Hematopoietic multipotent progenitor cell treated with erythropoietin and hydrocortisone succinate and interleukin-3 and kit ligand, for 8 days (in vitro differentiated cells): Measurements from ENCODE around the gene POMGNT2.

Experiments used
- DNase-seq: peaks from one replicate; pipeline ENCODE4 v3.0.0-alpha.2; 2015

Gene POMGNT2

DNA sequence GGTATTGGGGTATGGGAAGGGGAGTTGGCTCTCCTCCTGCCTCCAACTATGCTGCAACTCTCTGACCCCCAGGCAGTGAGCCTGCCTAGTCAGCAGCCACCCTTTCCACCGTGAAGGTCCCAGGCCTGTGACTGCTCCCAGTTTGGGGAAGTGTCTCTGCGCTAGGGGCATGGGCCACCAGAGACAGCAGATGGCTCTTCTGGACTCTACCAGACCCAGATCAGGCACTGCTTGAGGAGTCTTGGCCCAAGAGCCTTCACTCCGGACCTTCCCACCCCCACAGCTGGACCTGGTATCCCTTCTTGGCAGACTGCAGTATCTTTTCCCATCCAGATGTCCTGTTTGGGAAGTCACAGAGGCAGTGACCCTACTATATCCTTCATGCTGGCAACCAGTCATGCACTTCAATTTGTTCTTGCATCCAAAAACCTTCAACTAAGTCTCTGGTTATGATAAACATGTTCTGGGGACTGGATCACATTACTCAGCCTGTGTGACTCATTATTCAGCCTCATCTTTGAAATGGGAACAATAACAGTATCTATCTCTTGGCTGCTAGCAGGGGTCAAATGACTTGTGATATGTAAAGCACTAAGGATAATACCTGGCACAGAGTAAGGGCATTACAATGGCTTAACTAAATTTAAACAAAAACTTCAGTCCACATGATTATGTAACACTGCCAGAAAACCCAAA, 62.7 kb downstream of the POMGNT2 start:
- DNase-seq: no peak

- no peak for DNase-seq
Measured at GRCh38 chr3:43041517-43041916, 64.4 kb downstream of the POMGNT2 start.

- DNase-seq: no peak
Measured at GRCh38 chr3:43038010-43038409, 67.9 kb downstream of the POMGNT2 start.

DNA sequence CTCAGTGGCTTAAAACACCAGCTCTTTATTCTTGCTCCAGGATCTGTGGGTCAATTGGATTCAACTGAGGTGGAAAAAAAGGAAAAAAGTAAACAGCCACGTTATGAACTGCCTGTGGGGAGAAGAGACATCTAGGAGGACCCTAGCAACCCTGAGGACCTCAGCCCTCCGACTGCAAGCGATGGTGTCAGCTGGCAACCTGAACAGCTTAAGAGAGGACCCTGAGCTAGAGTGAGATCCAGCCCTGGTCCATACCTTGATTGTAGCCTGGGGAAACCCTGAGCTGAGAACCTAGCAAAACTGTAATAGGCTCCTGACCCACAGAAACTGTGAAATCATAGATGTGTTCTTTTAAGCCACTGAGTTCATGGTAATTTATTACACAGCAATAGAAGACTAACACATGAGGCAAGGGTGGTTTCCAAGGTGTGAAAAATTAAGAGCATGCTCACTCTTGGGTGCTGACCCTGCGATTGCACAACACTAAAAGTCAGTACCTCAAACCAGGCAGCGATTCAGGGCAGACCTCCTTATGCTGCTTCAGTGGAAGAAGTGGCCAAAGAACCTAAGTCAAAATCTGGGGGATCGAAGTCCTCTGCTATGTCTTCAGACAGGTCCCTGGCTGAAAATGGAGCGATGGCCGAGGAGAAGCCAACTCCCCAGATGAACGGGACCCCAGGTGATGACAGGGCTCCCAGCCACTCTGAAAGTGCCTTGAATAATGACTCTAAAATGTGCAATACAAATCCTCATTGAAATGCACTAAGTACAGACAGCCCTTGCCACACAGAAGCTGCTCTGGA, 69.1 kb downstream of the POMGNT2 start:
- DNase-seq: no peak

DNA sequence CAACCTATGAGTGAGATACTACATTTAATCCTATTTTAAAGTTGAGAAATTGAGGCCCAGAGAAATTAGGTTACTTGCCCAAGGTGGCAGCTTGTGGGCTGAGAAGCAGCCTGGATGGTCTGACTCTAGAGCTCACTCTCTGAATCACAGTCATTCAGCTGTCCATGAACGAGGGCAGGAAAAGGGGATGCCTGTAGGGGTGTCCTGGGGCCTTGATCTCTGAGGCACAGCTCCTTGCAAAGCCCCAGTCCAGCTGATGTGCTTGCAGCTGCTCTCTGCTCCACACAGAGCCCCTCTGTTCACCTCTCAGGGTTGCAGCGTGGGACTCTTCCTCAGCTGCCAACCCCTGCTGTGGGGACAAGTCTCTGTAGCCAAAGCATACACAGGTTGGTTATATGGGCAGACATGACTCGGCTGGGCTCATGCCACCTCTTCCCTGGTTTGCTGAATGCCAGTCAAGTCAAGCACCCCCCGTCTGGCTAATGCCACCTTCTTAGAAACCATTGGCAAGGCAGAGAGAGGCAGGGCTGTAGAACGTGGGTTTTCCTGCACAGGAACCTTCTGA, 70.0 kb downstream of the POMGNT2 start:
- DNase-seq: no peak

DNA sequence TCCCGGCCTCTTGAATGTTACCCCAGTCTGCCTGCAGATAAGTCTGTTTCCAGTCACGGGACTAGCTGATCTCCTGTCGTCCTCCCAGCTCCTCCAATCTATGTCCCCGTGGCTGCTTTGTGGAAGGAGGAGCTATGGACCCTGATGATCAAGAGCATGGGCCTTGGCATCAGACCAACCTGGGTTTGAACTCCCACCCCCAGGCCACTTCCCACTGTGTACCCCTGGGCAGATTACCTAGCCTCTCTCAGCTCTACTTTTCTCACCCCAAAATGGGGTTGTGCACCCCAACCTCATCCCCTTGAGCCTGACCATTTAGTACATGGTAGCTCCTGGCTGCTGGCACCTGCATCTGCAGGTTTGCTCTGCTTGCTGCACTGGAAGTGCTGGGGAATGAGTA, 71.0 kb downstream of the POMGNT2 start:
- DNase-seq: no peak

DNA sequence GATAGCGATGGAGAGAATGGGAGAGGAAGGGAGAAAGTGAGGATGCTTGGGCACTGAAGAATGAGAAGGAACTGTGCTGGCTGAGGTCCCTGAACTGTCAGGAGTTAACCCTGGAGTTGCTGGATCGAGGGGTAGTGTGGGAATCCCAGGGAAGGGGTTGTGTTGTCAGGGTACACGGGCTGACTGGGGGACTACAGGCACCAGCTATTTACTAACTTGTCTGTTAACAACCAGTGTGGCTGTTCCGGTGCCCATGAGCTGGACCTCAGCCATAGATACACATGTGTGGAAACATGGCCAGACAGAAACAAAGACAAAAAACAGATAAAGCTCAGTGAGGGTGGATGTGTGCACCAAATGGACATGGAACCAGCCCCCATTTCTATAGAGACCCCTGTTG, 71.7 kb downstream of the POMGNT2 start:
- DNase-seq: no peak

GRCh38 chr3:43032646-43033628, 72.9 kb downstream of the POMGNT2 start:
- DNase-seq: no peak

DNA sequence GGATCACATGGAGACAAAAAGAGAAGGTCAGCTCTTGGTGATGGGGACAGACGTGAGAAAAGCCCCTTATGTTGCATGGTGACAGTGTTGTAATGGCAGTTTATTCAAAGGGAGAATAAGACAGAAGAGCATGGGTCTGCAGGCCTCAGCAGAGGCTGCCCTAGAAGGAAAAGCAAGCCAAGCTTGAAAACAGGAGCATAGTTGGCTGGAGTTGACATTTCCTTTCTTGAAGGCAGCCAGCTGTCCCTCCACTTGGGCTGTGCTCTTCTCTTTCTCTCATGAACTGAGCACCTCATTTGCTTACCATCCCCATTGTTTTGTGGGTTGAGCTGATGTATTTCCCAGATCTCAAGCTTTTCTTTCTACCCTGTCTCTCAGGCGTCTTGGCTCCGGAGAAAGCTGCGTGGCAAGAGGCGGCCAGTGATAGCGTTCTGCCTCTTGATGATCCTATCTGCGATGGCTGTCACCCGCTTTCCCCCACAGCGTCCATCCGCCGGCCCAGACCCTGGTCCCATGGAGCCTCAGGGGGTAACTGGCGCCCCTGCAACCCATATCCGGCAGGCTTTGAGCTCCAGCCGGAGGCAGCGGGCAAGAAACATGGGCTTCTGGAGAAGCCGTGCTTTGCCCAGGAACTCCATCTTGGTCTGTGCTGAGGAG, 73.9 kb downstream of the POMGNT2 start:
- DNase-seq: no peak

- no peak for DNase-seq
Measured at GRCh38 chr3:43031485-43031884, 74.4 kb downstream of the POMGNT2 start.

DNA sequence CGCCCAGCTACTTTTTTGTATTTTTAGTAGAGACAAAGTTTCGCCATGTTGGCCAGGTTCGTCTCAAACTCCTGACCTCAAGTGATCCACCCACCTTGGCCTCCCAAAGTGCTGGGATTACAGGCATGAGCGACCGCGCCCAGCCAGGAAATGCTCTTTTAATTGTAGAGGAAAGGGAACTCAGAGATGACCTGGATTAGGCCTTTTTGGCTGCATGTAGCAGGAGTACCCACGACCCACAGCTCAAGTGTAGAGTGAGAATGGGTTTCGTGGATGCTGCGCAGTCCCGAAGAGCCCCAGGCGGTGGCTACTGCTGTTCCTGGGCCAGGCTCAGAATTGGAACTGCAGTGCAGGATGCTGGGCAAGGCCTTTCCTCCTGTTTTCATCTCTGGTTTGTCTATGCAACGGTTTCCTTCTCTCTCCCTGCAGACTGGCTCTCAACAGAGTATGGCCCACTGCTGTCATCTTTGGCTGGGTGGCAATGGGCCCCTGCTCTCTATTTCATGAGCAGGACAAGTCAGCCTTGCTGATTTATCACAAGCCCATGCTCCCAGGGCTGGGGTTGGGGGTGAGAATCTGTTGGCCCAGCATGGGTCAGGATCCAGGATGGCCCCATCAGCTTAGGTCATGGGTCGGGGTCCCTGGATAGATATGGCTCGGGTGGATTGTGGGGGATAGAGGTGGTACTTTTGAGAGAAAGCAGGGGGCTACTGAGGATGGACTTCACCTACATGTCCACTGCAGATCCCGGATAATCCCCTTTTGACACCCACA, 75.5 kb downstream of the POMGNT2 start:
- no peak for DNase-seq
